CD1c-positive myeloid dendritic cell (primary cell): ENCODE results near the gene ZDHHC3.
"Not testable (repeated sequence)": the region's sequence is repeated elsewhere in the genome, so short reads cannot be mapped to it uniquely, and the experiment has no call there.

Experiments
- DNase-seq: peaks from one replicate; pipeline ENCODE4 v3.0.0-alpha.2; 2016; ENCODE audit errors: extremely low spot score

The ZDHHC3 gene

GRCh38 chr3:44995142-44995770 lies 19.3 kb upstream of the ZDHHC3 start:
- DNase-seq, result no peak

GRCh38 chr3:44993471-44994205 lies 17.7 kb upstream of the ZDHHC3 start:
- DNase-seq, result no peak

GRCh38 chr3:44992555-44993470 lies 16.8 kb upstream of the ZDHHC3 start:
- peak; percentile 23 for DNase-seq

- no peak for DNase-seq
Observed at GRCh38 chr3:44991326-44991725, 15.4 kb upstream of the ZDHHC3 start.

- DNase-seq, result no peak
Observed at GRCh38 chr3:44989636-44990373, 13.8 kb upstream of the ZDHHC3 start.

- no peak for DNase-seq
Observed at GRCh38 chr3:44989141-44989540, 13.2 kb upstream of the ZDHHC3 start.

- DNase-seq, result peak; percentile 16
Observed at GRCh38 chr3:44988073-44988472, 12.1 kb upstream of the ZDHHC3 start.

- no peak for DNase-seq
Observed at GRCh38 chr3:44987332-44987731, 11.4 kb upstream of the ZDHHC3 start.

GRCh38 chr3:44986330-44986729 lies 10.4 kb upstream of the ZDHHC3 start:
- not testable (repeated sequence) for DNase-seq

GRCh38 chr3:44984335-44984734 lies 8.4 kb upstream of the ZDHHC3 start:
- DNase-seq, result no peak

GRCh38 chr3:44983484-44983941 lies 7.5 kb upstream of the ZDHHC3 start:
- DNase-seq, result no peak

- DNase-seq, result no peak
Observed at GRCh38 chr3:44982817-44983216, 6.8 kb upstream of the ZDHHC3 start.

- no peak for DNase-seq
Observed at GRCh38 chr3:44981751-44982150, 5.8 kb upstream of the ZDHHC3 start.

- DNase-seq, result no peak
Observed at GRCh38 chr3:44981220-44981619, 5.2 kb upstream of the ZDHHC3 start.

- DNase-seq, result no peak
Observed at GRCh38 chr3:44974416-44974815, 1.6 kb downstream of the ZDHHC3 start.

- no peak for DNase-seq
Observed at GRCh38 chr3:44970926-44971490, 5.0 kb downstream of the ZDHHC3 start.

- DNase-seq, result no peak
Observed at GRCh38 chr3:44969828-44970179, 6.2 kb downstream of the ZDHHC3 start.

- DNase-seq, result peak; percentile 24
Observed at GRCh38 chr3:44969154-44969827, 6.7 kb downstream of the ZDHHC3 start.

GRCh38 chr3:44968447-44968858 lies 7.5 kb downstream of the ZDHHC3 start:
- no peak for DNase-seq

- peak; percentile 50 for DNase-seq
Observed at GRCh38 chr3:44966795-44967278, 9.1 kb downstream of the ZDHHC3 start.

- no peak for DNase-seq
Observed at GRCh38 chr3:44965165-44965564, 10.8 kb downstream of the ZDHHC3 start.
